Keratinocyte (primary cell): ENCODE measurements around the gene DDX51. TPM values are rescaled to one million over a fixed set of nuclear protein-coding genes. Genes with fewer than 3 reads are reported as not detected.

Experiments
- DNase-seq: peaks from one replicate; pipeline ENCODE4 v3.0.0-alpha.2; 2011; ENCODE audit warnings: low read depth, missing footprints, low spot score
- FAIRE-seq: peaks from 2 replicates; lab custom pipeline; 2011; peaks lifted over from hg19 to GRCh38; lab: Jason Lieb, UNC
- H2AFZ ChIP-seq: 2 replicates; pipeline ENCODE4 v1.6.0; 2012; ENCODE audit warnings: low read length, control low read depth, inconsistent platforms; ENCODE audit not compliant: control insufficient read depth
- H3K27ac ChIP-seq: 2 replicates; pipeline ENCODE4 v1.5.1; 2011; ENCODE audit warnings: low read length; ENCODE audit not compliant: control insufficient read depth, insufficient read depth
- H3K27me3 ChIP-seq: 3 replicates; pipeline ENCODE4 v1.6.0; 2011; ENCODE audit warnings: low read length; ENCODE audit not compliant: control insufficient read depth, insufficient read depth; ENCODE audit errors: extremely low read depth
- H3K36me3 ChIP-seq, 2 experiments: 2 replicates in 1 of 2; 3 replicates in 1 of 2; pipeline ENCODE4 v1.5.1; 2011; ENCODE audit warnings: low read length in 2 of 2, mild to moderate bottlenecking in 1 of 2; ENCODE audit not compliant: control insufficient read depth in 2 of 2, insufficient read depth in 2 of 2; ENCODE audit errors: extremely low read depth in 1 of 2
- H3K4me1 ChIP-seq: 3 replicates; pipeline ENCODE4 v1.5.1; 2011; ENCODE audit warnings: low read length; ENCODE audit not compliant: control insufficient read depth, insufficient read depth; ENCODE audit errors: extremely low read depth
- H3K4me2 ChIP-seq: 3 replicates; pipeline ENCODE4 v1.6.0; 2011; ENCODE audit warnings: low read depth, low read length; ENCODE audit not compliant: control insufficient read depth, insufficient read depth; ENCODE audit errors: extremely low read depth
- H3K4me3 ChIP-seq, 3 experiments: fragments of 200-600 bp in 1 of 3; sonication (generic) in 1 of 3; 2 replicates in 2 of 3; 3 replicates in 1 of 3; pipeline ENCODE4 v1.5.1; 2011 to 2016; ENCODE audit warnings: low read length in 3 of 3, mild to moderate bottlenecking in 3 of 3, control low read depth in 2 of 3, inconsistent platforms in 1 of 3, low read depth in 1 of 3, mixed read lengths in 1 of 3, mixed run types in 1 of 3, moderate library complexity in 1 of 3; ENCODE audit not compliant: control insufficient read depth in 2 of 3, insufficient read depth in 2 of 3; ENCODE audit errors: extremely low read depth in 1 of 3
- H3K79me2 ChIP-seq: 2 replicates; pipeline ENCODE4 v1.6.0; 2012; ENCODE audit warnings: low read length; ENCODE audit not compliant: control insufficient read depth, insufficient read depth
- H3K9ac ChIP-seq: 3 replicates; pipeline ENCODE4 v1.6.0; 2011; ENCODE audit warnings: low read length; ENCODE audit not compliant: control insufficient read depth, insufficient read depth; ENCODE audit errors: extremely low read depth
- H3K9me1 ChIP-seq: 3 replicates; pipeline ENCODE4 v1.6.0; 2011; ENCODE audit warnings: low read length; ENCODE audit not compliant: control insufficient read depth, insufficient read depth; ENCODE audit errors: extremely low read depth
- H3K9me3 ChIP-seq: 2 replicates; pipeline ENCODE4 v1.5.1; 2012; ENCODE audit warnings: low read depth, low read length; ENCODE audit not compliant: control insufficient read depth
- H4K20me1 ChIP-seq: 3 replicates; pipeline ENCODE4 v1.6.0; 2011; ENCODE audit warnings: low read length; ENCODE audit not compliant: control insufficient read depth, insufficient read depth; ENCODE audit errors: extremely low read depth
- EZH2 ChIP-seq: IDR thresholded peaks from one replicate; pipeline ENCODE4 v1.6.1; 2012; ENCODE audit warnings: inconsistent platforms, mild to moderate bottlenecking, low read length, moderate library complexity
- dilution Hi-C: fragments of 300-500 bp; cut with MboI; formaldehyde crosslinking; loops from one replicate; pipeline ENCODE4 v1.7.0; 2020; ENCODE audit warnings: low sequenced_read_pairs; ENCODE audit not compliant: extremely low pct_ligation_motif_present
- polyA plus RNA-seq, 5 experiments: library from polyadenylated mRNA; depleted of rRNA in 3 of 5; stranded (reverse) in 3 of 5; stranded (forward) in 1 of 5; unstranded in 1 of 5; fragments of >200 nt; gene quantifications; 1 replicate in 1 of 5; 2 replicates in 3 of 5; 3 replicates in 1 of 5; pipeline versions ENCODE4 v1.2.1 to v1.2.3, GENCODE V29; 2011 to 2012; ENCODE audit warnings: missing spikeins in 2 of 5, low read depth in 1 of 5, low replicate concordance in 1 of 5
- TF ChIP-seq, protein P1 (sequence below), 3 experiments: IDR thresholded peaks in 1 of 3; conservative IDR thresholded peaks in 1 of 3; optimal IDR thresholded peaks in 1 of 3; 2 replicates in 2 of 3; 3 replicates in 1 of 3; pipeline versions ENCODE3 to v1.5.1; 2011; ENCODE audit warnings: low read length in 3 of 3, mild to moderate bottlenecking in 3 of 3, moderate library complexity in 2 of 3, control low read depth in 1 of 3, inconsistent platforms in 1 of 3; ENCODE audit not compliant: insufficient read depth in 2 of 3; ENCODE audit errors: extremely low read depth in 1 of 3

DDX51 gene
- polyA plus RNA-seq, 1 donor (not counting 4 experiments of a cell fraction or from before 2014, with no cell fraction given) = 7.4 TPM

DNA sequence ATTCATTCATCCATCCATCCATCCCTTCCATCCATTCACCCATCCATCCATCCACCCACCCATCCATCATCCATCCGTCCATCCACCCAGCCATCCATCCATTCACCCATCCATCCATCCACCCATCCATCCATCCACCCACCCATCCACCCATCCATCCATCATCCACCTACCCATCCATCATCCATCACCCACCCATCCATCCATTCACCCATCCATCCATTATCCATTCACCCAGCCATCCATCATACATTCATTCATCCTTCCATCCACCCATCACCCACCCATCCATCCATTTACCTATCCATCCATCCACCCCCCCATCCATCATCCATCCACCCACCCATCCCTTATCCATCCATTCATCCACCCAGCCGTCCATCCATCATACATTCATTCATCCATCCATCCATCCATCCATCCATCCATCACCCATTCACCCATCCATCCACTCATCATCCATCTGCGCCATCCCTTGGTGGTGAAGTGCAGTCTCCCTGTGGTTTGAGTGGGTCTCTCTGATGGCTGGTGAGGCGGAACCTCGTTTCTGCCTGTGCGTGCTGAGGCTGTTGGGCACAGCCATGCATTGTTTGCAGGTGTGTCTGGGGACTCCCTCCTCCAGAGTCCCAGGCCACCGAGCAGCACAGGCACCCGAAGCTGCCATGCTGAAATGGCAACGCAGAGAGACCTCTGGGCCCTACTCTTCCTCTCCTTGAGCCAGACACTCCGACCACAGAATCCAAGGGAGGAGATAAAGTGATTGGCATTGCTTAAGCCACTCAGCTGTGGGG, 22.9 kb upstream of the DDX51 start:
- Histone ChIP-seq H3K36me3 (no peaks in the 10 kb centered on the region), H3K9me1 (no peaks in the 10 kb centered on the region), H3K4me3 (no peak overlapping the region), H3K27me3 (peaks cover 22% of the 10 kb centered on the region), H3K27ac (no peak overlapping the region), H4K20me1 (peaks cover 1% of the 10 kb centered on the region), H3K9me3 (no peaks in the 10 kb centered on the region), H3K4me2 (no peak overlapping the region), H2AFZ (no peak overlapping the region), H3K4me1 (no peaks in the 10 kb centered on the region), H3K9ac (no peak overlapping the region), H3K79me2 (no peaks in the 10 kb centered on the region)
- FAIRE-seq (no peak), DNase-seq (no peak)
- dilution Hi-C loops = no loop called here
- TF ChIP-seq EZH2 = no peak
- TF ChIP-seq, protein P1, sequence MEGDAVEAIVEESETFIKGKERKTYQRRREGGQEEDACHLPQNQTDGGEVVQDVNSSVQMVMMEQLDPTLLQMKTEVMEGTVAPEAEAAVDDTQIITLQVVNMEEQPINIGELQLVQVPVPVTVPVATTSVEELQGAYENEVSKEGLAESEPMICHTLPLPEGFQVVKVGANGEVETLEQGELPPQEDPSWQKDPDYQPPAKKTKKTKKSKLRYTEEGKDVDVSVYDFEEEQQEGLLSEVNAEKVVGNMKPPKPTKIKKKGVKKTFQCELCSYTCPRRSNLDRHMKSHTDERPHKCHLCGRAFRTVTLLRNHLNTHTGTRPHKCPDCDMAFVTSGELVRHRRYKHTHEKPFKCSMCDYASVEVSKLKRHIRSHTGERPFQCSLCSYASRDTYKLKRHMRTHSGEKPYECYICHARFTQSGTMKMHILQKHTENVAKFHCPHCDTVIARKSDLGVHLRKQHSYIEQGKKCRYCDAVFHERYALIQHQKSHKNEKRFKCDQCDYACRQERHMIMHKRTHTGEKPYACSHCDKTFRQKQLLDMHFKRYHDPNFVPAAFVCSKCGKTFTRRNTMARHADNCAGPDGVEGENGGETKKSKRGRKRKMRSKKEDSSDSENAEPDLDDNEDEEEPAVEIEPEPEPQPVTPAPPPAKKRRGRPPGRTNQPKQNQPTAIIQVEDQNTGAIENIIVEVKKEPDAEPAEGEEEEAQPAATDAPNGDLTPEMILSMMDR (optimal IDR thresholded peaks at IDR 0.05 in 1 of 3, IDR thresholded peaks at IDR 0.05 in 1 of 3, conservative IDR thresholded peaks at IDR 0.05 in 1 of 3; ENCODE audit: extremely low read depth in 1 of 3, insufficient read depth in 2 of 3, low read length in 3 of 3) = no peak

DNA sequence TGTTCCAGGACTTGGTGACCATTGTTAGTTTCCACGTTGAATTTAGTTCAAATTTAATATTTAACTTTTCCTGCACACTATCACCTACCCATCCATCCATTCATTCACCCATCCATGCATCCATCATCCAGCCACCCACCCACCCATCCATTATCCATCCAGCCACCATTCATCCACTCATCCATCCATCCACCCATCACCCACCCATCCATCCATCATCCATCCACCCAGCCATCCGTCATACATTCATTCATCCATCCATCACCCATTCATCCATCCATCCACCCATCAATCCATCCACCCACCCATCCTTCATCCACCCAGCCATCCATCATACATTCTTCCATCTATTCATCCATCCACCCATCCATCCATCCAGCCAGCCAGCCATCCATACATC, 22.0 kb upstream of the DDX51 start:
- H3K4me1 ChIP-seq = no peaks in the 10 kb centered on the region
- no peak overlapping the region for H3K4me2 ChIP-seq
- TF ChIP-seq, protein P1 (optimal IDR thresholded peaks at IDR 0.05 in 1 of 3, IDR thresholded peaks at IDR 0.05 in 1 of 3, conservative IDR thresholded peaks at IDR 0.05 in 1 of 3; ENCODE audit: extremely low read depth in 1 of 3, insufficient read depth in 2 of 3, low read length in 3 of 3) = no peak
- TF ChIP-seq EZH2 = no peak
- no peaks in the 10 kb centered on the region for H3K9me1 ChIP-seq
- no peak overlapping the region for H3K27ac ChIP-seq
- H3K4me3 ChIP-seq = no peak overlapping the region
- dilution Hi-C loops = no loop called here
- no peaks in the 10 kb centered on the region for H3K79me2 ChIP-seq
- peaks cover 22% of the 10 kb centered on the region for H3K27me3 ChIP-seq
- no peaks in the 10 kb centered on the region for H3K9me3 ChIP-seq
- no peaks in the 10 kb centered on the region for H4K20me1 ChIP-seq
- H2AFZ ChIP-seq = no peak overlapping the region
- no peak overlapping the region for H3K9ac ChIP-seq
- FAIRE-seq (no peak), DNase-seq (no peak)
- no peaks in the 10 kb centered on the region for H3K36me3 ChIP-seq
